Ectodermal cell (in vitro differentiated cells): Measurements from ENCODE around the gene TMEM253.
A peak's percentile ranks its signal among the peaks of the same experiment; 100 is the strongest.

Source experiments
- H3K27ac ChIP-seq: 2 replicates; pipeline ENCODE4 v1.7.0; 2013; ENCODE audit warnings: mild to moderate bottlenecking, low read depth, low read length; ENCODE audit not compliant: insufficient read depth, poor library complexity, severe bottlenecking
- H3K27me3 ChIP-seq: 2 replicates; pipeline ENCODE4 v1.7.0; 2013; ENCODE audit warnings: mild to moderate bottlenecking, low read length; ENCODE audit not compliant: insufficient read depth, control insufficient read depth, poor library complexity, severe bottlenecking
- H3K36me3 ChIP-seq: one replicate; pipeline ENCODE4 v1.7.0; 2013; ENCODE audit warnings: low read length; ENCODE audit not compliant: control insufficient read depth, insufficient read depth
- H3K4me1 ChIP-seq: one replicate; pipeline ENCODE4 v1.7.0; 2013; ENCODE audit warnings: low read length; ENCODE audit not compliant: control insufficient read depth, insufficient read depth
- H3K4me3 ChIP-seq: 2 replicates; pipeline ENCODE4 v1.7.0; 2013; ENCODE audit warnings: low read depth, low read length, control low read depth; ENCODE audit not compliant: insufficient read depth
- H3K9me3 ChIP-seq: 2 replicates; pipeline ENCODE4 v1.7.0; 2013; ENCODE audit warnings: mild to moderate bottlenecking, low read length, moderate library complexity; ENCODE audit not compliant: control insufficient read depth
- WGBS, 2 experiments: methylation state at CpG; one replicate each; pipeline ENCODE4 v1.1.7; 2013; ENCODE audit warnings: missing lambda C conversion rate in 2 of 2; 5-methylcytosine and 5-hydroxymethylcytosine counted together

Gene TMEM253

DNA sequence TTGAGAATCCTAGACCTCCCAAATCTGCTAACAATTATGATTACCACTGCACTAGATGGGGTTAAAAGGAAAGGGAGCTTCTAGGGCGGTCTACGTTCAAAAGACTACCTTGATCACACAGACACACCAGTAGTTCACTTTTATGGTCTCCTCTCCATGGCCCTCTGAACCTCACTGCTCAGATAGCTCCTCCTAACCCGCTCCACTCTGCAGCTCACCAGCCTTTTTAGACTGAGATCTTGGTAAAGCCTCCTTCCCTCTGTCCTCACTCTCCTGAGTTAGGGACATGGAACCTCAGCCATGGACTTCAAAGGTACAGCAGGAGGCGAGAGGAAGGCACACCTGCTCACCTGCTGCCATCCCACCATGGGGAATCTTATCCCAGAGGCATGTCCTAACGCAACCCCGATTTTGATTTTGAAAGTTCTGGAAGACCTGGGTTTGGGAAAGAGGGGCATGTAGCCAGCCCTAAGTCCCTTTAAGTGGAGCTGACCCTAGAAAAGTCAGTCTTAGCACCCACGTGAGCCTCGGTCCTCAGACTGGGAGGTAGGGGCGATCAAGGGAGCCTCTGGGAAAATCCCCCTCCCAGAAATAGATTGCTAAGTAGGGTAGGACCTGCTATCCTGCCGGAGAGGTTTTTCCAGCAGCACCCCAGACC, 3.8 kb upstream of the TMEM253 start:
- peak overlapping the region; percentile 88 for H3K27ac ChIP-seq
- H3K27me3 ChIP-seq = no peaks in the 10 kb centered on the region
- H3K36me3 ChIP-seq = peaks cover 9% of the 10 kb centered on the region
- 19 to 22% methylated on average over 9 to 10 of the region's 10 CpGs for WGBS, 2 experiments
- H3K9me3 ChIP-seq = no peaks in the 10 kb centered on the region
- peak overlapping the region; percentile 76 for H3K4me3 ChIP-seq
- peaks cover 50% of the 10 kb centered on the region for H3K4me1 ChIP-seq

- no peaks in the 10 kb centered on the region for H3K27me3 ChIP-seq
- WGBS, 2 experiments = 0 to 1% methylated on average over 15 to 17 of the region's 19 CpGs
- peak overlapping the region; percentile 76 for H3K4me3 ChIP-seq
- peak overlapping the region; percentile 88 for H3K27ac ChIP-seq
- peaks cover 6% of the 10 kb centered on the region for H3K36me3 ChIP-seq
- no peaks in the 10 kb centered on the region for H3K9me3 ChIP-seq
- H3K4me1 ChIP-seq = peaks cover 52% of the 10 kb centered on the region
Observed at GRCh38 chr14:21097636-21098075, 3.2 kb upstream of the TMEM253 start.

DNA sequence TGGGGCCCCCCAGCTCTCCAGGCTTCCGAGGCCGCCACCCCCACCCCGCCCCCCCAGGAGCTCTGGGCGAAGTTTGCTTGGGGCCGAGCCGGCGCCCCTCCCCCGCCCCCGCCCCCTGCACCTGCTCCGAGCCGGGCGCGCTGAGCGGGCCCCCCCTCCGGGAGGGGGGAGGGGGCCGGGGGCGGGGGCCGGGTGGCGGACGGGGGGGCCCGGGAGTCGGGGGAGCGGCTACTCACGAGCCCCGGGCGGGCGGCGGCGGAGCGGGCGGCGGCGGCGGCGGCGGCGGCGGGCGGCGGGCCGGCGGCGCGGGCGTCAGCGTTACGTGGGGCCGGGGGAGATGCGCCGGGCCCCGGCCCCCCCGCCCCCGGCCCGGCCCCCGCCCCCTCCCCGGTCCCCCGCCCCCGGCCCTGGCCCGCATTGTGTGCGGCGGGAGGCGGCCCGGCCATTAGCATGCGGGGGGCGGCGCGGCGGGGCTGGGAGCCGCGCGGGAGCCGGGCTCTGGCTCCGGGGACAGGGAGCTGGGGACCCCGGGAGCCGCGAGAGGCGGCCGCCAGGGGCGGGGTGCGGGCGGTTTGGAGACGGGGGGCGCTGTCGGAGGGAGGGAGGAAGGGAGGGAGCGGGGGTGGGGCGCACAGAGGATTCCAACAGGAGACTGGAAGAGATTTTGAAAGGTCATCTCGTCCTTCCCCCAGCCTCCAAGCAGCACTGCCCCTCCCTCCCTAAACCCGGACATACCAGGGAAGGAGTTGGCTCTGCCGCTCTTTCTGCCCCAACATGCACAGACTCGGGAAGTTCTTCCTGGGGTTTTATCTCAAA, 2.6 kb upstream of the TMEM253 start, which contains the start of gene ZNF219:
TSS of gene ZNF219 (minus strand) at position 580 of the 816 bp plus-strand sequence. CDS start 5,064 bp downstream, outside the sequence.
- H3K27ac ChIP-seq = peak within 1 kb of the TSS; percentile 88
- peaks cover 52% of the 10 kb centered on the region for H3K4me1 ChIP-seq
- H3K4me3 ChIP-seq = peak within 1 kb of the TSS; percentile 76
- WGBS, 2 experiments = 1% methylated on average over 72 to 84 of the region's 90 CpGs
- no peaks in the 10 kb centered on the region for H3K9me3 ChIP-seq
- H3K36me3 ChIP-seq = peaks cover under 1% of the 10 kb centered on the region
- H3K27me3 ChIP-seq = no peaks in the 10 kb centered on the region

DNA sequence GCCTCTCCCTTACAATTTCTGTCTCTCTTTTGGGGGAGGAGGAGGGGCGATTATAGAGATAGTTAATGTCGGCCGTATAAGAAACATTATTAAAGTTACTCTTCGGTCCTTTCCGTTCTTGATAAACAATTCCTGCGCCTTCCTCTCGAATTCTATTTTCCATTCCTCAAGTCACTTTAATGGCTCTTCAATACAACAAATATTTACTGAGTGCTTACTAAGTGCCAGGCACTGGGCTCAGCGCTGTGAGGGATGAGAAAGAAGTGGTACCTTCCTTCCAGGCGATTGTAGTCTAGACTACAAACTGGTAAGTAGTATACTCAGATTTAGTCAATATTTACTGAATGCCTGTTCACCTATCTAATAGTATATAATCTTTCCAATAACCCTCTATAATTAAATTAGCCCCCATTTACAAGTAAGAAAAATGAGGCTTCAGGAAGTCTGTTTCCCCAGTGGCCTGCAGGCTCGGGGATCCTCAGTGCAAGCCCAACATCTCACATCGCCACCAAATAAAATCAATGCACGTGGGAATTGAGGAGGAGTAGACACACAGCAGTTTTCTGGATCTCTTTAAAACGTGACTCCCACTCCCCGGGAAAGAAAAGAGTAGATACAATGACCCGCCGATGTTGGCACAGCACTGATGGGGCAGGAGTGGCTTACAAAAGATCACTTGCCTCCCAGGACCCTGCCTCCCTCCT, 1.8 kb upstream of the TMEM253 start:
- 9 to 13% methylated on average over 14 of the region's 16 CpGs for WGBS, 2 experiments
- no peaks in the 10 kb centered on the region for H3K27me3 ChIP-seq
- no peaks in the 10 kb centered on the region for H3K9me3 ChIP-seq
- H3K4me1 ChIP-seq = peaks cover 46% of the 10 kb centered on the region
- no peaks in the 10 kb centered on the region for H3K36me3 ChIP-seq
- H3K27ac ChIP-seq = peak overlapping the region; percentile 85
- peak overlapping the region; percentile 76 for H3K4me3 ChIP-seq

- WGBS, 2 experiments = 76 to 89% methylated on average over 2 to 5 of the region's 5 CpGs
- no peak overlapping the region for H3K27ac ChIP-seq
Observed at GRCh38 chr14:21099596-21099985, 1.3 kb upstream of the TMEM253 start.

GRCh38 chr14:21101802-21102413, 1.0 kb downstream of the TMEM253 start:
- H3K9me3 ChIP-seq = no peaks in the 10 kb centered on the region
- no peaks in the 10 kb centered on the region for H3K27me3 ChIP-seq
- H3K36me3 ChIP-seq = no peaks in the 10 kb centered on the region
- H3K4me3 ChIP-seq = no peak overlapping the region
- WGBS, 2 experiments = 76 to 91% methylated on average over 7 to 8 of the region's 8 CpGs
- no peak overlapping the region for H3K27ac ChIP-seq
- H3K4me1 ChIP-seq = peaks cover 41% of the 10 kb centered on the region

More at GRCh38 chr14:21099596-21099985, 1.3 kb upstream of the TMEM253 start:
- no peaks in the 10 kb centered on the region for H3K27me3 ChIP-seq
- H3K36me3 ChIP-seq = no peaks in the 10 kb centered on the region
- peaks cover 48% of the 10 kb centered on the region for H3K4me1 ChIP-seq
- no peaks in the 10 kb centered on the region for H3K9me3 ChIP-seq
- peak overlapping the region; percentile 76 for H3K4me3 ChIP-seq

- no peaks in the 10 kb centered on the region for H3K27me3 ChIP-seq
- H3K9me3 ChIP-seq = no peaks in the 10 kb centered on the region
- H3K4me1 ChIP-seq = peaks cover 40% of the 10 kb centered on the region
- peak overlapping the region; percentile 93 for H3K4me3 ChIP-seq
- peak overlapping the region; percentile 21 for H3K27ac ChIP-seq
- no peaks in the 10 kb centered on the region for H3K36me3 ChIP-seq
- WGBS, 2 experiments = 13% methylated on average over 9 of the region's 9 CpGs
Observed at GRCh38 chr14:21102521-21103410, 1.9 kb downstream of the TMEM253 start.

DNA sequence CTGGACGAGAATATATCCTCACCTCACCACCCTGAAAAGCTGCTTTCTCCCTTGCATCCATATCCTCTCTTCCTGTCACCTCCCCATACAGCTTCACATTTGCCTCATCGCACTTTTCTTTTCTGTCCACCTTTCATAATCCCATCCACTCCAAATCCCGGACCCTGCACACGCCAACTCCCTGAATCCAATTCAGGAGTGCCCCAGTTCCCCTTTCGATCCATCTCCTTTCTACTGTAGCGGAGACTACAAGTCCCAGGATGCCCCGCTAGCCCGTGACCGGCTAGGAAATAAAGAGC, 2.5 kb downstream of the TMEM253 start:
- 2% methylated on average over 9 of the region's 9 CpGs for whole genome bisulfite sequencing, 2 experiments
- peak overlapping the region; percentile 100 for H3K27ac ChIP-seq
- peak overlapping the region; percentile 93 for H3K4me3 ChIP-seq
- no peaks in the 10 kb centered on the region for H3K27me3 ChIP-seq
- no peaks in the 10 kb centered on the region for H3K36me3 ChIP-seq
- peaks cover 40% of the 10 kb centered on the region for H3K4me1 ChIP-seq
- H3K9me3 ChIP-seq = no peaks in the 10 kb centered on the region

GRCh38 chr14:21103710-21104447, 3.0 kb downstream of the TMEM253 start:
- Histone ChIP-seq H3K4me1 (peaks cover 40% of the 10 kb centered on the region), H3K36me3 (no peaks in the 10 kb centered on the region), H3K9me3 (no peaks in the 10 kb centered on the region), H3K4me3 (peak overlapping the region; percentile 93), H3K27me3 (no peaks in the 10 kb centered on the region), H3K27ac (peak overlapping the region; percentile 100)
- WGBS, 2 experiments = 0% methylated on average over 62 of the region's 62 CpGs
